K562 (cell line): ENCODE results near the gene TM2D3.

Experiments used
- POLR2AphosphoS5 ChIP-seq: IDR thresholded peaks from 2 replicates; pipeline ENCODE4 v1.6.1; 2011; ENCODE audit warnings: mild to moderate bottlenecking, low read depth, low read length, moderate library complexity; ENCODE audit not compliant: control insufficient read depth, insufficient read depth
- SUPT5H ChIP-seq: fragments of 450-650 bp; IDR thresholded peaks from 2 replicates; pipeline ENCODE4 v1.6.1; 2016
- ZFX ChIP-seq: sonication (generic); formaldehyde crosslinking; IDR thresholded peaks from 2 replicates; pipeline ENCODE4 v1.8.0; 2022; ENCODE audit warnings: mild to moderate bottlenecking, missing genetic modification reagents, moderate library complexity
- TF ChIP-seq, protein P1 (sequence below), 2 experiments: fragments of 450-650 bp; formaldehyde crosslinking in 1 of 2; IDR thresholded peaks; 2 replicates each; pipeline versions ENCODE4 v1.4.0 to v1.6.1; 2014 to 2020; ENCODE audit warnings: mild to moderate bottlenecking in 2 of 2, borderline replicate concordance in 1 of 2, low read depth in 1 of 2
- TF ChIP-seq, protein P2 (sequence below), 3 experiments: IDR thresholded peaks in 2 of 3; conservative IDR thresholded peaks in 1 of 3; 2 replicates each; pipeline ENCODE4 v1.5.1; 2011 to 2012; ENCODE audit warnings: low read length in 3 of 3, mild to moderate bottlenecking in 3 of 3, control low read depth in 2 of 3, improper control_type of control experiment in 1 of 3, inconsistent platforms in 1 of 3, low read depth in 1 of 3, mixed read lengths in 1 of 3, moderate library complexity in 1 of 3; ENCODE audit not compliant: insufficient read depth in 2 of 3
- TF ChIP-seq, protein P3 (sequence below), 2 experiments: IDR thresholded peaks in 1 of 2; conservative IDR thresholded peaks in 1 of 2; 2 replicates each; pipeline ENCODE4 v1.6.1; 2016; ENCODE audit warnings: low read depth in 2 of 2, mild to moderate bottlenecking in 1 of 2, missing compliant biosample characterization in 1 of 2, missing genetic modification characterization in 1 of 2, moderate library complexity in 1 of 2
- TF ChIP-seq, protein P4 (sequence below): fragments of 250-450 bp; sonication (Bioruptor Pico); IDR thresholded peaks from 2 replicates; pipeline ENCODE4 v1.5.0; 2022; ENCODE audit warnings: mild to moderate bottlenecking

DNA sequence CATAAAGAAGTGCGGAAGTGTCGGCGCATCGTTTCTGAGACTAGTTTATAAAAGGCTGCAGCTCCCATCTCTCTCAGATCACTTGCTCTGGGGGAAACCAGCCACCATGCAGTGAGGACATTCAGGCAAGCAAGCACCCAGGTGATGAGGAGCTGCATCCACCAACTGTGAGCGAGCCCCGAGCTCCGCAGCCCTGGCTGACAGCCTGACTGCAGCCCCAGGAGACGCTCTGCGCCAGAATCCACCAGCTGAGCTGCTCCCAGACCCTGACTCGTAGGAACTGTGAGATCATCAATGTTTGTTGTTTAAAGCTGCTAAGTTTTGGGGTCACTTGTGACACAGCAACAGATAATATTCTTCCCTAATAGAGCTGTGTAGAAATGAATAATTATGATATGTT lies 5.0 kb upstream of the TM2D3 start:
- TF ChIP-seq SUPT5H (no peak), POLR2AphosphoS5 (no peak), ZFX (CRISPR knock-in tag) (no peak)
- TF ChIP-seq, protein P1, sequence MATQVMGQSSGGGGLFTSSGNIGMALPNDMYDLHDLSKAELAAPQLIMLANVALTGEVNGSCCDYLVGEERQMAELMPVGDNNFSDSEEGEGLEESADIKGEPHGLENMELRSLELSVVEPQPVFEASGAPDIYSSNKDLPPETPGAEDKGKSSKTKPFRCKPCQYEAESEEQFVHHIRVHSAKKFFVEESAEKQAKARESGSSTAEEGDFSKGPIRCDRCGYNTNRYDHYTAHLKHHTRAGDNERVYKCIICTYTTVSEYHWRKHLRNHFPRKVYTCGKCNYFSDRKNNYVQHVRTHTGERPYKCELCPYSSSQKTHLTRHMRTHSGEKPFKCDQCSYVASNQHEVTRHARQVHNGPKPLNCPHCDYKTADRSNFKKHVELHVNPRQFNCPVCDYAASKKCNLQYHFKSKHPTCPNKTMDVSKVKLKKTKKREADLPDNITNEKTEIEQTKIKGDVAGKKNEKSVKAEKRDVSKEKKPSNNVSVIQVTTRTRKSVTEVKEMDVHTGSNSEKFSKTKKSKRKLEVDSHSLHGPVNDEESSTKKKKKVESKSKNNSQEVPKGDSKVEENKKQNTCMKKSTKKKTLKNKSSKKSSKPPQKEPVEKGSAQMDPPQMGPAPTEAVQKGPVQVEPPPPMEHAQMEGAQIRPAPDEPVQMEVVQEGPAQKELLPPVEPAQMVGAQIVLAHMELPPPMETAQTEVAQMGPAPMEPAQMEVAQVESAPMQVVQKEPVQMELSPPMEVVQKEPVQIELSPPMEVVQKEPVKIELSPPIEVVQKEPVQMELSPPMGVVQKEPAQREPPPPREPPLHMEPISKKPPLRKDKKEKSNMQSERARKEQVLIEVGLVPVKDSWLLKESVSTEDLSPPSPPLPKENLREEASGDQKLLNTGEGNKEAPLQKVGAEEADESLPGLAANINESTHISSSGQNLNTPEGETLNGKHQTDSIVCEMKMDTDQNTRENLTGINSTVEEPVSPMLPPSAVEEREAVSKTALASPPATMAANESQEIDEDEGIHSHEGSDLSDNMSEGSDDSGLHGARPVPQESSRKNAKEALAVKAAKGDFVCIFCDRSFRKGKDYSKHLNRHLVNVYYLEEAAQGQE (IDR thresholded peaks at IDR 0.05; ENCODE audit: borderline replicate concordance), result no peak
- TF ChIP-seq, protein P1 (CRISPR knock-in tag; IDR thresholded peaks at IDR 0.05; ENCODE audit: low read depth), result no peak
- TF ChIP-seq, protein P2, sequence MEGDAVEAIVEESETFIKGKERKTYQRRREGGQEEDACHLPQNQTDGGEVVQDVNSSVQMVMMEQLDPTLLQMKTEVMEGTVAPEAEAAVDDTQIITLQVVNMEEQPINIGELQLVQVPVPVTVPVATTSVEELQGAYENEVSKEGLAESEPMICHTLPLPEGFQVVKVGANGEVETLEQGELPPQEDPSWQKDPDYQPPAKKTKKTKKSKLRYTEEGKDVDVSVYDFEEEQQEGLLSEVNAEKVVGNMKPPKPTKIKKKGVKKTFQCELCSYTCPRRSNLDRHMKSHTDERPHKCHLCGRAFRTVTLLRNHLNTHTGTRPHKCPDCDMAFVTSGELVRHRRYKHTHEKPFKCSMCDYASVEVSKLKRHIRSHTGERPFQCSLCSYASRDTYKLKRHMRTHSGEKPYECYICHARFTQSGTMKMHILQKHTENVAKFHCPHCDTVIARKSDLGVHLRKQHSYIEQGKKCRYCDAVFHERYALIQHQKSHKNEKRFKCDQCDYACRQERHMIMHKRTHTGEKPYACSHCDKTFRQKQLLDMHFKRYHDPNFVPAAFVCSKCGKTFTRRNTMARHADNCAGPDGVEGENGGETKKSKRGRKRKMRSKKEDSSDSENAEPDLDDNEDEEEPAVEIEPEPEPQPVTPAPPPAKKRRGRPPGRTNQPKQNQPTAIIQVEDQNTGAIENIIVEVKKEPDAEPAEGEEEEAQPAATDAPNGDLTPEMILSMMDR (IDR thresholded peaks at IDR 0.05 in 2 of 3, conservative IDR thresholded peaks at IDR 0.05 in 1 of 3; ENCODE audit: insufficient read depth in 2 of 3, low read depth in 1 of 3, low read length in 3 of 3), result no peak
- TF ChIP-seq, protein P3, sequence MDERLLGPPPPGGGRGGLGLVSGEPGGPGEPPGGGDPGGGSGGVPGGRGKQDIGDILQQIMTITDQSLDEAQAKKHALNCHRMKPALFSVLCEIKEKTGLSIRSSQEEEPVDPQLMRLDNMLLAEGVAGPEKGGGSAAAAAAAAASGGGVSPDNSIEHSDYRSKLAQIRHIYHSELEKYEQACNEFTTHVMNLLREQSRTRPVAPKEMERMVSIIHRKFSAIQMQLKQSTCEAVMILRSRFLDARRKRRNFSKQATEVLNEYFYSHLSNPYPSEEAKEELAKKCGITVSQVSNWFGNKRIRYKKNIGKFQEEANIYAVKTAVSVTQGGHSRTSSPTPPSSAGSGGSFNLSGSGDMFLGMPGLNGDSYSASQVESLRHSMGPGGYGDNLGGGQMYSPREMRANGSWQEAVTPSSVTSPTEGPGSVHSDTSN (CRISPR knock-in tag; IDR thresholded peaks at IDR 0.05; ENCODE audit: low read depth), result no peak
- TF ChIP-seq, protein P3 (tag; conservative IDR thresholded peaks at IDR 0.05; ENCODE audit: low read depth), result no peak
- TF ChIP-seq, protein P4, sequence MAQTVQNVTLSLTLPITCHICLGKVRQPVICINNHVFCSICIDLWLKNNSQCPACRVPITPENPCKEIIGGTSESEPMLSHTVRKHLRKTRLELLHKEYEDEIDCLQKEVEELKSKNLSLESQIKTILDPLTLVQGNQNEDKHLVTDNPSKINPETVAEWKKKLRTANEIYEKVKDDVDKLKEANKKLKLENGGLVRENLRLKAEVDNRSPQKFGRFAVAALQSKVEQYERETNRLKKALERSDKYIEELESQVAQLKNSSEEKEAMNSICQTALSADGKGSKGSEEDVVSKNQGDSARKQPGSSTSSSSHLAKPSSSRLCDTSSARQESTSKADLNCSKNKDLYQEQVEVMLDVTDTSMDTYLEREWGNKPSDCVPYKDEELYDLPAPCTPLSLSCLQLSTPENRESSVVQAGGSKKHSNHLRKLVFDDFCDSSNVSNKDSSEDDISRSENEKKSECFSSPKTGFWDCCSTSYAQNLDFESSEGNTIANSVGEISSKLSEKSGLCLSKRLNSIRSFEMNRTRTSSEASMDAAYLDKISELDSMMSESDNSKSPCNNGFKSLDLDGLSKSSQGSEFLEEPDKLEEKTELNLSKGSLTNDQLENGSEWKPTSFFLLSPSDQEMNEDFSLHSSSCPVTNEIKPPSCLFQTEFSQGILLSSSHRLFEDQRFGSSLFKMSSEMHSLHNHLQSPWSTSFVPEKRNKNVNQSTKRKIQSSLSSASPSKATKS (CRISPR knock-in tag), result no peak
